ENCODE measurements around the gene PHACTR1.

GRCh38 chr6:13164291-13164690 is 447.7 kb downstream of the PHACTR1 start:
- no peak for TF ChIP-seq ZNF12 (CRISPR knock-in tag; IDR thresholded peaks at IDR 0.05)
- TF ChIP-seq, protein P1, sequence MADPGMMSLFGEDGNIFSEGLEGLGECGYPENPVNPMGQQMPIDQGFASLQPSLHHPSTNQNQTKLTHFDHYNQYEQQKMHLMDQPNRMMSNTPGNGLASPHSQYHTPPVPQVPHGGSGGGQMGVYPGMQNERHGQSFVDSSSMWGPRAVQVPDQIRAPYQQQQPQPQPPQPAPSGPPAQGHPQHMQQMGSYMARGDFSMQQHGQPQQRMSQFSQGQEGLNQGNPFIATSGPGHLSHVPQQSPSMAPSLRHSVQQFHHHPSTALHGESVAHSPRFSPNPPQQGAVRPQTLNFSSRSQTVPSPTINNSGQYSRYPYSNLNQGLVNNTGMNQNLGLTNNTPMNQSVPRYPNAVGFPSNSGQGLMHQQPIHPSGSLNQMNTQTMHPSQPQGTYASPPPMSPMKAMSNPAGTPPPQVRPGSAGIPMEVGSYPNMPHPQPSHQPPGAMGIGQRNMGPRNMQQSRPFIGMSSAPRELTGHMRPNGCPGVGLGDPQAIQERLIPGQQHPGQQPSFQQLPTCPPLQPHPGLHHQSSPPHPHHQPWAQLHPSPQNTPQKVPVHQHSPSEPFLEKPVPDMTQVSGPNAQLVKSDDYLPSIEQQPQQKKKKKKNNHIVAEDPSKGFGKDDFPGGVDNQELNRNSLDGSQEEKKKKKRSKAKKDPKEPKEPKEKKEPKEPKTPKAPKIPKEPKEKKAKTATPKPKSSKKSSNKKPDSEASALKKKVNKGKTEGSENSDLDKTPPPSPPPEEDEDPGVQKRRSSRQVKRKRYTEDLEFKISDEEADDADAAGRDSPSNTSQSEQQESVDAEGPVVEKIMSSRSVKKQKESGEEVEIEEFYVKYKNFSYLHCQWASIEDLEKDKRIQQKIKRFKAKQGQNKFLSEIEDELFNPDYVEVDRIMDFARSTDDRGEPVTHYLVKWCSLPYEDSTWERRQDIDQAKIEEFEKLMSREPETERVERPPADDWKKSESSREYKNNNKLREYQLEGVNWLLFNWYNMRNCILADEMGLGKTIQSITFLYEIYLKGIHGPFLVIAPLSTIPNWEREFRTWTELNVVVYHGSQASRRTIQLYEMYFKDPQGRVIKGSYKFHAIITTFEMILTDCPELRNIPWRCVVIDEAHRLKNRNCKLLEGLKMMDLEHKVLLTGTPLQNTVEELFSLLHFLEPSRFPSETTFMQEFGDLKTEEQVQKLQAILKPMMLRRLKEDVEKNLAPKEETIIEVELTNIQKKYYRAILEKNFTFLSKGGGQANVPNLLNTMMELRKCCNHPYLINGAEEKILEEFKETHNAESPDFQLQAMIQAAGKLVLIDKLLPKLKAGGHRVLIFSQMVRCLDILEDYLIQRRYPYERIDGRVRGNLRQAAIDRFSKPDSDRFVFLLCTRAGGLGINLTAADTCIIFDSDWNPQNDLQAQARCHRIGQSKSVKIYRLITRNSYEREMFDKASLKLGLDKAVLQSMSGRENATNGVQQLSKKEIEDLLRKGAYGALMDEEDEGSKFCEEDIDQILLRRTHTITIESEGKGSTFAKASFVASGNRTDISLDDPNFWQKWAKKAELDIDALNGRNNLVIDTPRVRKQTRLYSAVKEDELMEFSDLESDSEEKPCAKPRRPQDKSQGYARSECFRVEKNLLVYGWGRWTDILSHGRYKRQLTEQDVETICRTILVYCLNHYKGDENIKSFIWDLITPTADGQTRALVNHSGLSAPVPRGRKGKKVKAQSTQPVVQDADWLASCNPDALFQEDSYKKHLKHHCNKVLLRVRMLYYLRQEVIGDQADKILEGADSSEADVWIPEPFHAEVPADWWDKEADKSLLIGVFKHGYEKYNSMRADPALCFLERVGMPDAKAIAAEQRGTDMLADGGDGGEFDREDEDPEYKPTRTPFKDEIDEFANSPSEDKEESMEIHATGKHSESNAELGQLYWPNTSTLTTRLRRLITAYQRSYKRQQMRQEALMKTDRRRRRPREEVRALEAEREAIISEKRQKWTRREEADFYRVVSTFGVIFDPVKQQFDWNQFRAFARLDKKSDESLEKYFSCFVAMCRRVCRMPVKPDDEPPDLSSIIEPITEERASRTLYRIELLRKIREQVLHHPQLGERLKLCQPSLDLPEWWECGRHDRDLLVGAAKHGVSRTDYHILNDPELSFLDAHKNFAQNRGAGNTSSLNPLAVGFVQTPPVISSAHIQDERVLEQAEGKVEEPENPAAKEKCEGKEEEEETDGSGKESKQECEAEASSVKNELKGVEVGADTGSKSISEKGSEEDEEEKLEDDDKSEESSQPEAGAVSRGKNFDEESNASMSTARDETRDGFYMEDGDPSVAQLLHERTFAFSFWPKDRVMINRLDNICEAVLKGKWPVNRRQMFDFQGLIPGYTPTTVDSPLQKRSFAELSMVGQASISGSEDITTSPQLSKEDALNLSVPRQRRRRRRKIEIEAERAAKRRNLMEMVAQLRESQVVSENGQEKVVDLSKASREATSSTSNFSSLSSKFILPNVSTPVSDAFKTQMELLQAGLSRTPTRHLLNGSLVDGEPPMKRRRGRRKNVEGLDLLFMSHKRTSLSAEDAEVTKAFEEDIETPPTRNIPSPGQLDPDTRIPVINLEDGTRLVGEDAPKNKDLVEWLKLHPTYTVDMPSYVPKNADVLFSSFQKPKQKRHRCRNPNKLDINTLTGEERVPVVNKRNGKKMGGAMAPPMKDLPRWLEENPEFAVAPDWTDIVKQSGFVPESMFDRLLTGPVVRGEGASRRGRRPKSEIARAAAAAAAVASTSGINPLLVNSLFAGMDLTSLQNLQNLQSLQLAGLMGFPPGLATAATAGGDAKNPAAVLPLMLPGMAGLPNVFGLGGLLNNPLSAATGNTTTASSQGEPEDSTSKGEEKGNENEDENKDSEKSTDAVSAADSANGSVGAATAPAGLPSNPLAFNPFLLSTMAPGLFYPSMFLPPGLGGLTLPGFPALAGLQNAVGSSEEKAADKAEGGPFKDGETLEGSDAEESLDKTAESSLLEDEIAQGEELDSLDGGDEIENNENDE (IDR thresholded peaks at IDR 0.05; ENCODE audit: low read depth, low read length): no peak
- no peak for TF ChIP-seq CTCF (IDR thresholded peaks at IDR 0.05 in 2 of 3, conservative IDR thresholded peaks at IDR 0.05 in 1 of 3; ENCODE audit: insufficient read depth in 2 of 3, low read depth in 1 of 3, low read length in 3 of 3)
- no peak for TF ChIP-seq PHF8 (IDR thresholded peaks at IDR 0.05; ENCODE audit: borderline replicate concordance, low read length)
- no peak for TF ChIP-seq IRF2 (CRISPR knock-in tag; IDR thresholded peaks at IDR 0.05)
- no peak for TF ChIP-seq BHLHE40 (IDR thresholded peaks at IDR 0.05; ENCODE audit: low read length)
- TF ChIP-seq EGR1 (conservative IDR thresholded peaks at IDR 0.05): no peak
- no peak for TF ChIP-seq HDGF (IDR thresholded peaks at IDR 0.05)
